Thymus (tissue), 11 donors: ENCODE measurements around the gene ATOH8. TPM values are rescaled to one million over a fixed set of nuclear protein-coding genes. Genes with fewer than 3 reads are reported as not detected.

Experiments used
- DNase-seq, 9 donors: peaks; one replicate each; pipeline ENCODE4 v3.0.0-alpha.2; 2013; ENCODE audit warnings: low spot score in 9 of 9, low read depth in 6 of 9, missing footprints in 1 of 9
- H3K27ac ChIP-seq, 2 donors: one replicate each; pipeline ENCODE4 v1.5.1; 2013; ENCODE audit warnings: control low read depth in 1 of 2, low read depth in 1 of 2, low read length in 1 of 2, mild to moderate bottlenecking in 1 of 2, moderate library complexity in 1 of 2
- H3K27me3 ChIP-seq, 2 donors: one replicate each; pipeline ENCODE4 v1.5.1; 2013; ENCODE audit warnings: low read length in 1 of 2; ENCODE audit not compliant: control insufficient read depth in 2 of 2, insufficient read depth in 1 of 2
- H3K36me3 ChIP-seq, 2 donors: one replicate each; pipeline ENCODE4 v1.5.1; 2013; ENCODE audit warnings: low read length in 1 of 2, mild to moderate bottlenecking in 1 of 2, moderate library complexity in 1 of 2; ENCODE audit not compliant: control insufficient read depth in 2 of 2, insufficient read depth in 2 of 2
- H3K4me1 ChIP-seq, 2 donors: one replicate each; pipeline ENCODE4 v1.5.1; 2013; ENCODE audit warnings: low read length in 2 of 2; ENCODE audit not compliant: control insufficient read depth in 2 of 2, insufficient read depth in 2 of 2
- H3K4me3 ChIP-seq, 2 donors: one replicate each; pipeline ENCODE4 v1.5.1; 2013; ENCODE audit warnings: low read length in 2 of 2, control low read depth in 1 of 2, mild to moderate bottlenecking in 1 of 2
- H3K9me3 ChIP-seq, 2 donors: one replicate each; pipeline ENCODE4 v1.5.1; 2013; ENCODE audit warnings: low read length in 1 of 2, mild to moderate bottlenecking in 1 of 2; ENCODE audit not compliant: control insufficient read depth in 2 of 2, insufficient read depth in 1 of 2
- WGBS: extraction: QIAGEN DNeasy Blood & Tissue Kit; methylation state at CpG from one replicate; pipeline ENCODE4 v1.1.7; 2013; 5-methylcytosine and 5-hydroxymethylcytosine counted together
- polyA plus RNA-seq: library from polyadenylated mRNA; stranded (reverse); fragments of 200-250 nt; gene quantifications from one replicate; pipeline ENCODE4 v1.2.3, GENCODE V29; 2013
- total RNA-seq: library from RNA; stranded (reverse); fragments of 120-200 nt; gene quantifications from one replicate; pipeline ENCODE4 v1.2.4, GENCODE V29; 2013
- donor health status: healthy.

Gene ATOH8
- total and polyA plus RNA-seq, 2 donors, result 2.0 to 19.1 TPM

DNA sequence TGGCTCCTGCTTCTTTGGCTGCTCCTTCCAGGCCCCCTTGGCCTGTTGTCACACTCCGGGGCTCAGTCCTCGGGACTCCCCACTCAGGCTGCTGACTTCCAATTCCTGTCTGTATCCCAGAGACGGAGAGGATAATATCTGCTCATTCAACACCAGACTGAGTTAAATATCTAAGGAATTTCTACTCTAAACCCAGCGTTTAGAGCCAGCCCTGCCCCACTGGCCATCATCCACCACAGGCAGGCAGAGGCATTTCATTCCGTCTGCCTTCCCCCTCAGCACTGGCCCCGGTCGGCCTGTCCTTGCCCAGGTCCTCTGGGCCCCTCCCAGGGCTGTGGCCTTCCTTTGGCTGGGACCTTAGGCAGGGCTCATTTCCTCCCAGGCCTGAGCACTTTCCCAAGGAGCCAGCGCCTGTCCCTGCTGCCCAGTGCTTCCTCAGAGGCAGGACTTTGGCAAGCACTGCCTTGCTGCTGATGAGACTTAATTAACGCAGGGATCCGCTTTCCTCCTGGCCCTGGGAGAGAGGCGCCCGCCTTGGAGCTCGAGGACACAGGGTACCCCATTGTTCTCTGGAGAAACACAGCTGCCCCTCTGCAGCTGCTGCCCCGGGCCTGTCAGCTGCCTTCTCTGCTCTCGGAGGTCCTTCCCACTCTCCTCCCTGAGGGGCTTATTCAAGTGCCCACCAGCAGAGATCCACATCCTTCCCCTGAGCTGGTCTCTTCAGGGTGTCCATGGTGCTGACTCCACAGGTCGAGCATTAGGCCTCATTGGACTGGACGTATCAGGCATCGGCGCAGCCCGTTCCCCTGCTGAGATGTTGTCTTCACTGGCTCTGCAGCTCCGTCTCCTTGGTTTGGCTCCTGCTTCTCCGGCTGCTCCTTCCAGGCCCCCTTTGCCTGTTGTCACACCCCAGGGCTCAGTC lies 42.8 kb downstream of the ATOH8 start:
- Histone ChIP-seq H3K9me3 (no peaks in the 10 kb centered on the region), H3K27me3 (peaks cover 0 to 11% of the 10 kb centered on the region in 2 donors), H3K4me3 (no peak overlapping the region), H3K4me1 (no peaks in the 10 kb centered on the region), H3K27ac (no peak overlapping the region), H3K36me3 (no peaks in the 10 kb centered on the region)
- DNase-seq, result no peak
- WGBS, result 95% methylated on average over 22 of the region's 22 CpGs

DNA sequence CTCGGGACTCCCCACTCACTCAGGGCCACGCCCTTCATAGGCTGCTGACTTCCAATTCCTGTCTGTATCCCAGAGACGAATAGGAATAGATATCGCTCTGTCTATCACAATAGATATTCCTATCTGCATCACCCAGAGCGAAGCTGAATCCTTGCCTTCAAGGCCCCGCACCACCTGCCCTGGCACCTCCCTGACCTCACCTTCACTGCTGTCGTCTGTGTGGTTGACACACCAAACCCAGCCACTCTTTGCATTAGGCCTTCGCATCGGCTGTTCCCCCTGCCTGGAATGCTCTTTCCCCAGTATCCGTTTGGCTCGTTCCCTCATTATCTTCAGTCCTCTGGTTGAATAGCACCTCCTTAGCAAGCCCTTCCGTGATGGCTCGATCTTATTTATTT lies 43.5 kb downstream of the ATOH8 start:
- Histone ChIP-seq H3K4me1 (no peaks in the 10 kb centered on the region), H3K4me3 (no peak overlapping the region), H3K9me3 (no peaks in the 10 kb centered on the region), H3K36me3 (no peaks in the 10 kb centered on the region), H3K27me3 (peaks cover 0 to 8% of the 10 kb centered on the region in 2 donors), H3K27ac (no peak overlapping the region)
- 96% methylated on average over 13 of the region's 13 CpGs for WGBS
- no peak for DNase-seq

DNA sequence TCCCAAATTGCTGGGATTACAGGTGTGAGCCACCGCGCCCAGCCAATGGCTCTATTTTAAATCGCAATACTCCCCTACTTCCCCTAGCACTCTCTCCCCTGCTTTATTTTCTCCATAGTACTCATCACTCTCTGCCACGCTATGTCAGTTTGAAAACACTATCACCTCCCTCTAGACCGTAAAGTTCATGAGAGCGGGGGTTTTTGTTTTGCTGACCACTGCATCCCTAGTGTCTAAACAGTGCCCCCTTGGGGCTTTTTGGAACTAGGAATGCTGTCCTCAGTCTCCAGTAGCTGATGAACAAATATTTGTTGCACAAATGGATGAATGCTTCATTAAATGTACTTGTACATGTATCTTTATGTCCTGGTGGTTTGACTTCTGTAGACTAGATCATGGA lies 44.1 kb downstream of the ATOH8 start:
- no peak for DNase-seq
- WGBS, result 87% methylated on average over 6 of the region's 6 CpGs
- Histone ChIP-seq H3K36me3 (no peaks in the 10 kb centered on the region), H3K9me3 (no peaks in the 10 kb centered on the region), H3K27me3 (peaks cover 0 to 8% of the 10 kb centered on the region in 2 donors), H3K4me3 (no peak overlapping the region), H3K27ac (no peak overlapping the region), H3K4me1 (no peaks in the 10 kb centered on the region)

DNA sequence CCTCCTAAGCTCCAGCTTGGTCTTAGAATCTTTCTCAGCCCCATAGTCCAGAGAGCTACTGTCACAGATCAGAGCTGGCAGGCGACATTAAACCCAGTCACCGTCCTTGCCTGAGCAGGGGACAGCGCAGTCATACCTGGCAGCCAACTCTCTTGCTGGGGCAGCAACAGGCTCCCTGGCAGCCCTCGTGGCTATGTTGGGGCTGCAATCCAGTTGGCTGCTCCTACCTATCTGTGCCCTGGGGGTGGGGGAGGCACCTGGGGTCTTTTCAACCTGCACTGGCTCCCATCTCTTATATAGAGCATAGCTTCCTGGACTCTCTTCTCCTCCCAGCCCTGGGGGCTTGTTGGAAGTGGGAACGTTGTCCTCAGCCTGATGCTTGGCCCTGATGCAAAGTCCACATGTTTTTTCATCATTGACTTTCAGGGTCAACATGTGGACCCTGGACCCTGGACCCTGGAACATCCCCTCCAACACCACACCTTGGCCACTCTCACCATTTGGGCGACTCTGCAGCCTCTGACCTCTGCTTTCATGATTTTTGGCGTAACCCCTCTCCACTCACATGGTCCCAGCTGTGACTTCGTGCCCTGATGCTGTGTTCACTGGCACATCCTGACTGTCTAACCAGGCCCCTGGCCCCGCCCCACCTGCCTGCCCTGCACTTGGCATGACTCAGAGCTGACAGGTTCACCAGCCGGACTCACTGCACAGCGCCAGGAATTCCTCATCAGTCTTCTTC lies 45.6 kb downstream of the ATOH8 start:
- WGBS, result 84% methylated on average over 11 of the region's 11 CpGs
- Histone ChIP-seq H3K27ac (no peak overlapping the region), H3K27me3 (peaks cover 0 to 8% of the 10 kb centered on the region in 2 donors), H3K9me3 (no peaks in the 10 kb centered on the region), H3K36me3 (no peaks in the 10 kb centered on the region), H3K4me3 (no peak overlapping the region), H3K4me1 (peaks cover 5 to 7% of the 10 kb centered on the region in 2 donors)
- DNase-seq, result no peak

DNA sequence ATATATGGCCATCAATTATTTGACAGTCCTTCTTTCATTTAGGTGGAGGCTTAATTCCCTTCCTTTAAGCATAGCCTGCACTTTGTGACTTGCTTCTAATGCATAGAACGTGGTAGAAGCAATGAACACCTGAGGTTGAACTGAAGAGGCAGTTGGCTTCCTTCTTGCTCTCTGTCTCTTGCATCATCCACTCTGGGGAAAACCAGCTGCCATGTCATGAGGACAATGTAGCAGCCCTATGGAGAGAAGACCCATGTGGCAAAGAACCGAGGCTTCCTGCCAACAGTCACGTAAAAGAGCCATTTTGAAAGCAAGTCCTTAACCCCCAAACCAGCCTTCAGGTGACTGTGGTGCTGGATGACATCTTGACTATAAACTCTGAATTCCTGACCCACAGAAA lies 46.8 kb downstream of the ATOH8 start:
- Histone ChIP-seq H3K36me3 (no peaks in the 10 kb centered on the region), H3K27me3 (peaks cover 0 to 8% of the 10 kb centered on the region in 2 donors), H3K9me3 (no peaks in the 10 kb centered on the region), H3K4me1 (peaks cover 7 to 9% of the 10 kb centered on the region in 2 donors), H3K27ac (no peak overlapping the region), H3K4me3 (no peak overlapping the region)
- DNase-seq, result no peak
- WGBS, result 95% methylated on average over 3 of the region's 3 CpGs

DNA sequence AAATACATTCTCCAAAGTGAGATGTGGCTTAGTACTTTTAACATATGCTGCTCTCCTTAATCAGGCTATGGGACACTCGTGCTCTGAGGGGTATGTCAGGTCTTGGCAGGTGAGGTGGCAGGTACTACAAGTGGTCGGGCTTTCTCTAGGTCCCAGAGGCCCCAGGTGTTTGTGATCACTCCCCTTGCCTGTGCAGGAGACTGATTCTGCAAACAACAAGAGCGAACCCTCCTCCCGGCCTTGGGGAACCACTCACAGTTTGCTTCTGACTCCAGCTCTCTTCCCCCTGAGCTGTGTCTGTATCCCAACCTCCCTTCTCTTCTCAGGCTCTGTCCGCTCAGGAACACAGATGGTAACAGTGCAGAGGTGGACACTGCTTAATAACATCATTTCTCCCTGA lies 48.1 kb downstream of the ATOH8 start:
- Histone ChIP-seq H3K36me3 (no peaks in the 10 kb centered on the region), H3K27ac (no peak overlapping the region), H3K9me3 (no peaks in the 10 kb centered on the region), H3K4me1 (peaks cover 7 to 9% of the 10 kb centered on the region in 2 donors), H3K4me3 (no peak overlapping the region), H3K27me3 (peaks cover 0 to 8% of the 10 kb centered on the region in 2 donors)
- WGBS, result 95% methylated on average over 5 of the region's 5 CpGs
- no peak for DNase-seq

DNA sequence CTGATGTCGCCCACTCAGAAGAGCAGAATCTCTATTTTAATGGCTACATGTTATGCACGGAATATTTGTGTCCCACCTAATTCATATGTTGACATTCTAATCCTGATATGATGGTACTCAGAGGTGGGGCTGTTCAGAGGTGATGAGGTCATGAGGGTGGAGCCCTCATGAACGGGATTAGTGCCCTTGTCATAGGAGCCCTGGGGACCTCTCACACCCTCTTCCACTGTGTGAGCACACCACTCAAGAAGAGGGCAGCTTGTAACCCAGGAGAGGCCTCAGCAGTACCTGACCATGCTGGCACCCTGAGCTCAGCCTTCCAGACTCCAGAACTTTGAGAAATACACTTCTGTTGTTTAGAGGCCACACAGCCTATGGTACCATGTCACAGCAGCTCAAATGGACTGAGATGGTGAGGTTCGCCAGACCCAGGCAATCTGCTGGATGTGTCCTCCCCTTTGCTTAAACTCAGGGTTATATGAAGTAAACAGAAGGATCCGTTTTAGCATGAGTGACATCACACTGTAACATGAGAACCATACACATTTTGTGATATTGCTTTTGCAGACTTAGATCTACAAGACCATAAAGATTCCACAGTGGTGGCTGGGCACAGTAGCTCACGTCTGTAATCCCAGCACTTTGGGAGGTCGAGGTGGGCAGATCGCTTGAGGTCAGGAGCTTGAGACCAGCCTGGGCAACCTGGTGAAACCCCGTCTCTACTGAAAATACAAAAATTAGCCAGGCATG lies 48.7 kb downstream of the ATOH8 start:
- DNase-seq, result no peak
- Histone ChIP-seq H3K4me1 (peaks cover 7 to 9% of the 10 kb centered on the region in 2 donors), H3K9me3 (no peaks in the 10 kb centered on the region), H3K27me3 (peaks cover 0 to 6% of the 10 kb centered on the region in 2 donors), H3K36me3 (no peaks in the 10 kb centered on the region), H3K27ac (no peak overlapping the region), H3K4me3 (no peak overlapping the region)
- WGBS, result 90% methylated on average over 9 of the region's 9 CpGs

DNA sequence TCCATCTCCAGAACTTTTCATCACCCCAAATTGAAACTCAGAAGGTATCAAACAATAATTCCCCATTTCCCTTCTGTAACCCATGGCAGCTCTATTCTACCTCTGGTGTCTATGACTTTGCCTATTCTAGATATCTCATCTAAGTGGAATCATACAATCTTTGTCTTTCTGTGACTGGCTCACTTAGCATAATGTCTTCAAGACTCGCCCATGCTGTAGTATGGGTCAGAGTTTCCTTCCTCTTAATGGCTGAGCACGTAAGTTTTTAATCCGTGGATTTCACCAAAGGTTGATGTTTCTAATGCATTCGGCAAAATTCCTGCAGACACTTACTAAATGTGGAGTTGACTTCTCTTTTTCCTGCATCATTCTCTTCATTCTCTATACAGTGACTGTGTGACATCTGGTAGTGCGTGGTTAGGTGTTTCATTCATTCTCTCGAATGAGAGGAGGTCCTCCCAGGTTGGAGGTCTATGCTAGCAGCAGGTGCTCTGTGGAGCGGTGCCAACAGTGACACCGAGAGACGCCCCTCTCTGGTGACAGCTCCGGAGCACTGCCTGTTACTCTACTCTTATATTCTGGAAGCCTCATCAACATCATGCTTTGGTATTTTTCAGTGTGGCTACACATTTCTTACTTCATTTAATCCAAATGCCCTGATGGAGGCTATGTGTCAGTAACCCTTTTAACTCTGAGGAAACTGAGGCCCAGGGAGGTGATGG lies 50.1 kb downstream of the ATOH8 start:
- no peak overlapping the region for H3K4me3 ChIP-seq
- peak in 1 of 9 donors; percentile 7 for DNase-seq
- 56% methylated on average over 10 of the region's 10 CpGs for WGBS

More for the DNA sequence above, 50.1 kb downstream of the ATOH8 start:
- Histone ChIP-seq H3K36me3 (no peaks in the 10 kb centered on the region), H3K4me1 (peaks cover 7 to 9% of the 10 kb centered on the region in 2 donors), H3K9me3 (no peaks in the 10 kb centered on the region), H3K27ac (no peak overlapping the region), H3K27me3 (peaks cover 0 to 6% of the 10 kb centered on the region in 2 donors)
